Left lung (tissue), 10 donors: Measurements from ENCODE around the gene GTSE1. TPM values are rescaled to one million over a fixed set of nuclear protein-coding genes. Genes with fewer than 3 reads are reported as not detected.

Source experiments
- ATAC-seq: fragments of 200-7000 bp; cut with Tn5 transposase; one replicate; pipeline ENCODE4 v1.9.1; 2020; ENCODE audit warnings: moderate library complexity
- DNase-seq, 4 donors: peaks; one replicate each; pipeline ENCODE4 v3.0.0-alpha.2; 2013 to 2020
- H3K27ac ChIP-seq, 2 donors: fragments of 200-600 bp; sonication (generic) in 1 of 2; one replicate each; pipeline versions ENCODE4 v1.5.0 to v1.8.0; 2020 to 2021
- H3K27me3 ChIP-seq, 2 donors: fragments of 200-600 bp; sonication (generic) in 1 of 2; one replicate each; pipeline versions ENCODE4 v1.5.0 to v1.8.0; 2020 to 2021
- H3K36me3 ChIP-seq, 2 donors: fragments of 200-600 bp; sonication (generic) in 1 of 2; one replicate each; pipeline versions ENCODE4 v1.5.0 to v1.8.0; 2020 to 2021
- H3K4me1 ChIP-seq, 2 donors: fragments of 200-600 bp; one replicate each; pipeline ENCODE4 v1.8.0; 2021
- H3K4me3 ChIP-seq, 2 donors: fragments of 200-600 bp; sonication (generic) in 1 of 2; one replicate each; pipeline versions ENCODE4 v1.5.0 to v1.8.0; 2020 to 2021; ENCODE audit warnings: mild to moderate bottlenecking in 1 of 2
- H3K9me3 ChIP-seq, 2 donors: fragments of 200-600 bp; sonication (generic) in 1 of 2; one replicate each; pipeline versions ENCODE4 v1.5.0 to v1.8.0; 2020 to 2021
- intact Hi-C, 2 donors: fragments of 100-400 bp; cut with DNase I; formaldehyde crosslinking; loops; one replicate each; pipeline versions ENCODE4 v1.11.2 to v1.14.2; 2022
- polyA plus RNA-seq, 6 donors: library from polyadenylated mRNA; unstranded; fragments of 120-200 nt; gene quantifications; one replicate each; pipeline ENCODE4 v1.2.1, GENCODE V29; 2013; ENCODE audit not compliant: insufficient read length in 6 of 6
- total RNA-seq, 2 donors: library from RNA; stranded (reverse); fragmentation: NEBNext Ultra II Directional; extraction: Animal tissue kit (Norgen Biotek cat#: 25700); gene quantifications; one replicate each; pipeline ENCODE4 v1.2.1, GENCODE V29; 2021
- TF ChIP-seq, protein P1 (sequence below), 2 donors: fragments of 200-600 bp; sonication (generic) in 1 of 2; IDR thresholded peaks; one replicate each; pipeline versions ENCODE4 v1.5.0 to v1.8.0; 2021; ENCODE audit warnings: antibody characterized with exemption in 2 of 2
- donor health status: DM: no; HTN: yes; CAD: no.
- donor health status: DM: no; HTN: no; CAD: no.

Gene GTSE1
- total and polyA plus RNA-seq, 8 donors, result 1.5 to 30.6 (median 15.3) TPM

- no peaks in the 10 kb centered on the region for H3K27me3 ChIP-seq
- H3K27ac ChIP-seq, result no peak overlapping the region
- H3K36me3 ChIP-seq, result peaks cover 0 to 91% of the 10 kb centered on the region in 2 donors
- H3K4me1 ChIP-seq, result peaks cover 0 to 6% of the 10 kb centered on the region in 2 donors
- TF ChIP-seq, protein P1, sequence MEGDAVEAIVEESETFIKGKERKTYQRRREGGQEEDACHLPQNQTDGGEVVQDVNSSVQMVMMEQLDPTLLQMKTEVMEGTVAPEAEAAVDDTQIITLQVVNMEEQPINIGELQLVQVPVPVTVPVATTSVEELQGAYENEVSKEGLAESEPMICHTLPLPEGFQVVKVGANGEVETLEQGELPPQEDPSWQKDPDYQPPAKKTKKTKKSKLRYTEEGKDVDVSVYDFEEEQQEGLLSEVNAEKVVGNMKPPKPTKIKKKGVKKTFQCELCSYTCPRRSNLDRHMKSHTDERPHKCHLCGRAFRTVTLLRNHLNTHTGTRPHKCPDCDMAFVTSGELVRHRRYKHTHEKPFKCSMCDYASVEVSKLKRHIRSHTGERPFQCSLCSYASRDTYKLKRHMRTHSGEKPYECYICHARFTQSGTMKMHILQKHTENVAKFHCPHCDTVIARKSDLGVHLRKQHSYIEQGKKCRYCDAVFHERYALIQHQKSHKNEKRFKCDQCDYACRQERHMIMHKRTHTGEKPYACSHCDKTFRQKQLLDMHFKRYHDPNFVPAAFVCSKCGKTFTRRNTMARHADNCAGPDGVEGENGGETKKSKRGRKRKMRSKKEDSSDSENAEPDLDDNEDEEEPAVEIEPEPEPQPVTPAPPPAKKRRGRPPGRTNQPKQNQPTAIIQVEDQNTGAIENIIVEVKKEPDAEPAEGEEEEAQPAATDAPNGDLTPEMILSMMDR (IDR thresholded peaks at IDR 0.05), result no peak
- no peaks in the 10 kb centered on the region for H3K9me3 ChIP-seq
- no peak for ATAC-seq
- intact Hi-C loops, result no loop called here
- no peak overlapping the region for H3K4me3 ChIP-seq
- no peak for DNase-seq
Measured at GRCh38 chr22:46275455-46276122, 21.1 kb upstream of the GTSE1 start.

DNA sequence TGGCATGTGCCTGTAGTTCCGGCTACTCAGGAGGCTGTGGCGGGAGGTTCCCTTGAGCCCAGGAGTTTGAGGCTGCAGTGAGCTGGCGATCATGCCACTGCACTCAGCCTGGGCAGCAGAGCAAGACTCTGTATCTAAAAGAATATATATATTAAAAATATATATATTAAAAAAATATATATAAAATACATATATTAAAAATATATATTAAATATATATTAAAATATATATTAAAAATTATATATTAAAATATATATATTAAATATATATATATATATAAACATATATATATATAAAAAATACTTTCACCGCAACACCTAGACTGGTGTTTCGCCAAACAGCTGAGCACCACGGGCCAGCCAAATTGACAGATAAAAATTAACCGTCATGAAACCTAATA is 20.1 kb upstream of the GTSE1 start:
- intact Hi-C loops, result no loop called here
- ATAC-seq (no peak), DNase-seq (no peak)
- Histone ChIP-seq H3K9me3 (no peaks in the 10 kb centered on the region), H3K4me1 (peaks cover 0 to 12% of the 10 kb centered on the region in 2 donors), H3K36me3 (peaks cover 0 to 96% of the 10 kb centered on the region in 2 donors), H3K27me3 (no peaks in the 10 kb centered on the region), H3K27ac (no peak overlapping the region), H3K4me3 (no peak overlapping the region)
- TF ChIP-seq, protein P1 (IDR thresholded peaks at IDR 0.05), result no peak

DNA sequence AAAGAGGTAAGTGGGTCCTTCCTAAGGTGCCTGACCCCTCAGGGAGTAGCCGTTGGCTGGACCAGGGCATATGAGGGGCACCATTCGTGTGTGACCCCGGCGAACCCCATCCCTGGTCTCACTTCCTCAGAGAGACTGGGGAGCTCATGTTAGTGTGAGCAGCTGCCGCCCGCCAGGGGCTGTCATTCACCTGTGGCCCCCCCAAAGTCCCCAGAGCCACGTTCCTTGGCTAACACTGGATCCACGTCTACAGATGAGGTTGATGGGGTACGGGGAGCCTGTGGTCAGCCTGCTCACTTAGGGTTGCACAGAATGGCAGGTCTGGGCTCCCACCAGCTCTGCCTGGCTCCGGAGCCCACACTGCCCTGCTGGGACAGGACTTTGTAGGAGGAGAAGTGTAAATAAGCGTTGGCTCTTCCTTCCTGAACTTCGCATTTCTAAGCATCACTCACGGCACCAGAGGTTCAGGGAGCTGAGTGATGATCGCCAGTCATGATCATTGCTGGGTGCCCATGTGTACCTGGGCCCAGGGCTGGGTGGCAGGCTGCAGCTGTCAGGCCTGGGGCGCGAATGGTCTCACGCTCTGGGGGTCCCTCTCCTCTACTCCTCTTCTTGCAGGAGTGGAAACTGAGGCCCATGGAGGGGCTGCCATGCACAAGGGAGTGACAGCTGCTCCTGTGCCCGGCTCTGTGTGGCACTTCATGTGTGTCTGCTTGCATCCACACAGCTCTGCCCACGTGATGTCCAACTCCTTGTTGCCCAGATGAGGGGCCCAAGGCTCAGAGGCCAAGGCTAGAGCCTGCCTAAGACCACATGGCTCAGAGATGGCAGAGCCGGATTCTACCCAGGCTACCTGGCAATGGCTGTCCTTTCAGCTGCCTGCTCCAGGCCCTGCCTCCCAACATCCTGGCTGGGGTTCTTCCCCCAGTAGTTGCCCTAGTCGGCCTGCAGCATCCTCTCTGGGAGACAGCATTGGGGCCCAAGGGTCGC is 17.7 kb upstream of the GTSE1 start:
- peaks cover 0 to 12% of the 10 kb centered on the region in 2 donors for H3K4me1 ChIP-seq
- ATAC-seq (no peak), DNase-seq (no peak)
- TF ChIP-seq, protein P1 (IDR thresholded peaks at IDR 0.05), result no peak
- no peaks in the 10 kb centered on the region for H3K9me3 ChIP-seq
- H3K36me3 ChIP-seq, result peaks cover 0 to 96% of the 10 kb centered on the region in 2 donors
- no peak overlapping the region for H3K27ac ChIP-seq
- H3K4me3 ChIP-seq, result no peak overlapping the region
- H3K27me3 ChIP-seq, result no peaks in the 10 kb centered on the region
- intact Hi-C loops, result no loop called here

- intact Hi-C loops, result no loop called here
- Histone ChIP-seq H3K36me3 (peaks cover 0 to 96% of the 10 kb centered on the region in 2 donors), H3K9me3 (no peaks in the 10 kb centered on the region), H3K4me1 (peaks cover 0 to 12% of the 10 kb centered on the region in 2 donors), H3K4me3 (no peak overlapping the region), H3K27ac (no peak overlapping the region), H3K27me3 (no peaks in the 10 kb centered on the region)
- no peak for DNase-seq
- TF ChIP-seq, protein P1 (IDR thresholded peaks at IDR 0.05), result no peak
- ATAC-seq, result no peak
Measured at GRCh38 chr22:46280063-46280817, 16.4 kb upstream of the GTSE1 start.
